A549 treated with DMSO at 1 μM for 4 hours (cell line): ENCODE measurements around the gene TSPAN33. TPM values are rescaled to one million over a fixed set of nuclear protein-coding genes. Genes with fewer than 3 reads are reported as not detected.

ENCODE experiments used
- total RNA-seq: library from RNA; stranded (reverse); fragments of 200-300 nt; extraction: Qiagen RNA extraction; gene quantifications from 5 replicates; pipeline ENCODE4 v1.2.3, GENCODE V29; 2022; ENCODE audit warnings: low read depth

Gene TSPAN33
- total RNA-seq = 4.6 to 6.8 TPM (median 6.1 TPM) in 5 replicates

GRCh38 chr7:129144095-129144833 is at the start of gene TSPAN33:
Gene TSPAN33 (plus strand): TSS chr7:129144707. CDS start chr7:129144981, 274 bp downstream.

GRCh38 chr7:129188372-129188891 is 43.9 kb downstream of the TSPAN33 start, which contains the start of gene SMO:
Gene SMO (plus strand): TSS chr7:129188633. CDS start chr7:129189152, 519 bp downstream.

Other genes with a start within 250 kb of the TSPAN33 start
- 0.08 to 0.31 TPM (median 0.17 TPM) in 5 replicates for gene KCP, start 234.0 kb upstream of the TSPAN33 start, total RNA-seq
- gene IRF5, start 206.8 kb upstream of the TSPAN33 start, total RNA-seq = 12.8 to 17.4 TPM (median 14.7 TPM) in 5 replicates
- 43.0 to 48.7 TPM (median 45.8 TPM) in 5 replicates for gene TNPO3, start 89.6 kb upstream of the TSPAN33 start, total RNA-seq
- gene SMO, start 43.9 kb downstream of the TSPAN33 start, total RNA-seq = 14.3 to 20.2 TPM (median 16.5 TPM) in 5 replicates
- 5.5 to 7.8 TPM (median 7.3 TPM) in 5 replicates for gene AHCYL2, start 80.3 kb downstream of the TSPAN33 start, total RNA-seq